ENCODE results near the gene SPRR2D.
"Not testable (repeated sequence)": the region's sequence is repeated elsewhere in the genome, so short reads cannot be mapped to it uniquely, and the experiment has no call there.

SPRR2D gene

GRCh38 chr1:153040950-153041631, at the start of gene SPRR2D:
SPRR2D (minus strand) TSS chr1:153041120; CDS start chr1:153040346, 774 bp downstream.
- no peak for DNase-seq (ENCODE audit: low read depth in 2 of 2)

GRCh38 chr1:153087652-153088051, 46.7 kb upstream of the SPRR2D start:
- no peak for DNase-seq (ENCODE audit: low read depth in 2 of 2)

GRCh38 chr1:153081736-153082135, 40.8 kb upstream of the SPRR2D start:
- DNase-seq (ENCODE audit: low read depth in 2 of 2) = no peak

- DNase-seq (ENCODE audit: low read depth in 2 of 2) = no peak
These were observed 32.1 kb upstream of the SPRR2D start for GRCh38 chr1:153072806-153073726.

GRCh38 chr1:153071511-153071910, 30.6 kb upstream of the SPRR2D start, which contains the start of gene SPRR2B:
SPRR2B (minus strand) TSS chr1:153071611; CDS start chr1:153070839, 772 bp downstream.
- DNase-seq (ENCODE audit: low read depth in 2 of 2) = no peak

GRCh38 chr1:153070243-153070642, 29.3 kb upstream of the SPRR2D start:
- DNase-seq (ENCODE audit: low read depth in 2 of 2) = no peak

DNA sequence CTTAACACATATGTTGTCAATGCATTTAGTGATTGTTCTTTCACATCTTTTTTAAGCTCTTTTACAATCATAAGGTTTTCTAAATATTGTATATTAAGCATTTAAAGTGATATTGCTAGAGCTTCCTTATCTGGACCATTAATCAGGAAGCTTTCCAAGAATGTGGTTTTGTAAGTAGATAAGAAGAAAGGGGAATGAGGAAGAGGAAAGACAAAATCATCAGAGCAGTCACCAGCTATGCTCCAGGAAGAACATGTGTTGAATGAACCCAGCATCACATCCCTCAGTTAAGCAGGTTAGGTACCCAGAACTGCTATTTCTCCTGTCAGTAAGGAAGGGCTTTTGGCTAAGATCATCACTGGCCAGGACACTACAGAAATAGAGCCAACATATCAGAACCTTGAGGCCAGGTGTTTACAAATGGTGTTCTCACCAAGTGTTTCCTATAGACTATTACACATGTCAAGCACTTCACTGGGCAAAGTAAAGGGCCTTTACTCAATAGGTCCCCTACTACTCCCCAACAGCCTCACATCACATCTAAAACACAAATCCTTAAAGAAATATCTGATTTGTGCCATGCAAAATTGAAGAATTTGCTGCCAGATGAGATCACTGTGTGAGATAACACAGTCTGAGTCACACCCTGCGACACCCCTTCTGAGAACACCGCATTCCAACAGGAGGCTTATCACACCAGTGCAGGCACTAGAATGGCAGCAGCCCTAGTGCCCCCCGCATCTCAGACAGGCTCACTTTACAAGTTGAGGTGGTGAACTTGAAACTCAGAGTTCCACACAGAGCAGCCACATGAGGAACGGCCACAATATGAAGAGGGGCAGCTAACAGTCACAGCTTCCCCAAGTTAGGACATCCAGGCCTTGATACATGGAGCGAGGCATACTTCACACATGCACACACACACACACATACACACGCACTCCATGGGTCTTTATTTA, 18.2 kb upstream of the SPRR2D start:
- DNase-seq (ENCODE audit: low read depth in 2 of 2) = no peak

DNA sequence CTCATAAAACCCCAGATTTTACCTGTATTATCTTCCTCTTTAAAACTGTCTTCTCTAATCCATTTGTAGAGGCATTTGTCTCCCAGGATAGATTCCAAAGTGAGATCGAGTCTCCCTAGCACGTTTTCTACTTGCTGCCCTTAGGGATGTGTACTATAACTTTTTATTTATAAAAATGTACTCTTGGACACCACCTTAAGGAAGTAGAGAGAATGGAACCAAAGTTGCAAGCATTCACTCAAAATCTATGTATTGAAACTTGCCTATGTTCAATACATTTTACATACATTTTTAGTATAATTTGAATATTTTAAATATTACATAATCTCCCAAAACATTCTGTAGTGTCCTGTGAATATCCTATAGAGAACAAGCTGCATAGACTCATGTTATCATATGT, 17.2 kb upstream of the SPRR2D start:
- DNase-seq (ENCODE audit: low read depth in 2 of 2) = no peak

DNA sequence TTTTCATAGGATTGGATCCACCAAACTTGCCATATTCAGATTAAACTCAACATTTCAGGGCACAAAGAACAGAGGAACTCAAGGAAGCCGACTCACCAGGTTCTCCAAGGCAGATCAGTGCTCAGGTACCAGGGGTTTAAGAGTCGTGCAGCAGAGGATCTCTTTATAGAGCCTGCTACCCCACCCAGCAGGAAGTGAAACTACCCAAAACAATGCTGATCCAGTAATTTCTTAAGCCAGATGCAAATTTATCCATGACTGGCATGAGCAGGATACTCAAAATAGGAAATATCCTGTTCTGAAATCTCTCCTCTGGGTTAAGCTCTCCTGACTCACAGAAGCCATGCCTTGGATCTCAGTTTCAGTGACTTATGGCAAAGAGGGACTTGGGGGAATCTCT, 16.5 kb upstream of the SPRR2D start, which contains the start of gene SPRR2A:
SPRR2A (minus strand) TSS at position 138 of the 400 bp plus-strand sequence. CDS start 777 bp downstream, outside the sequence.
- no peak for DNase-seq (ENCODE audit: low read depth in 2 of 2)

- not testable (repeated sequence) for DNase-seq (ENCODE audit: low read depth in 2 of 2)
These were observed 15.2 kb upstream of the SPRR2D start for GRCh38 chr1:153056111-153056510.

GRCh38 chr1:153049211-153049610, 8.3 kb upstream of the SPRR2D start:
- no peak for DNase-seq (ENCODE audit: low read depth in 2 of 2)

DNA sequence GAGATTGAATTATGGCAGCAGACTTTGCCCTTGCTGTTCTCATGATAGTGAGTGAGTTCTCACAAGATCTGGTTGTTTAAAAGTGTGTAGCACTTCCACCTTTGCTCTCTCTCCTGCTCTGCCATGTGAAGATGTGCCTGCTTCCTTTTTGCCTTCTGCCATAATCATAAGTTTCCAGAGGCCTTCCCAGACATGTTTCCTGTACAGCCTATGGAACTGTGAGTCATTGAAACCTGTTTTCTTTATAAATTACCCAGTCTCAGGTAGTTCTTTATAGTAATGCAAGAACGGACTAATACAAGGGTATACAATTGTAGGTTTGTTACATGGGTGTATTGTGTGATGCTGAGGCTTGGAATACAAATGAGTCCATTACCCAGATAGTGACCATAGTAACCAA, 5.7 kb downstream of the SPRR2D start:
- DNase-seq (ENCODE audit: low read depth in 2 of 2) = no peak

- no peak for DNase-seq (ENCODE audit: low read depth in 2 of 2)
These were observed 8.1 kb downstream of the SPRR2D start for GRCh38 chr1:153032677-153033308.

- no peak for DNase-seq (ENCODE audit: low read depth in 2 of 2)
These were observed 8.8 kb downstream of the SPRR2D start for GRCh38 chr1:153032073-153032472.

- DNase-seq (ENCODE audit: low read depth in 2 of 2) = no peak
These were observed 10.0 kb downstream of the SPRR2D start, which contains the start of gene SPRR1B for GRCh38 chr1:153030895-153031294. SPRR1B (plus strand) TSS chr1:153031203; CDS start chr1:153032346, 1,143 bp downstream.

- no peak for DNase-seq (ENCODE audit: low read depth in 2 of 2)
These were observed 12.2 kb downstream of the SPRR2D start for GRCh38 chr1:153028766-153029165.

- no peak for DNase-seq (ENCODE audit: low read depth in 2 of 2)
These were observed 15.1 kb downstream of the SPRR2D start for GRCh38 chr1:153025797-153026196.

GRCh38 chr1:153024413-153024812, 16.5 kb downstream of the SPRR2D start:
- DNase-seq (ENCODE audit: low read depth in 2 of 2) = no peak

GRCh38 chr1:153023109-153023508, 17.8 kb downstream of the SPRR2D start:
- no peak for DNase-seq (ENCODE audit: low read depth in 2 of 2)

- DNase-seq (ENCODE audit: low read depth in 2 of 2) = not testable (repeated sequence)
These were observed 18.6 kb downstream of the SPRR2D start for GRCh38 chr1:153022340-153022739.

DNA sequence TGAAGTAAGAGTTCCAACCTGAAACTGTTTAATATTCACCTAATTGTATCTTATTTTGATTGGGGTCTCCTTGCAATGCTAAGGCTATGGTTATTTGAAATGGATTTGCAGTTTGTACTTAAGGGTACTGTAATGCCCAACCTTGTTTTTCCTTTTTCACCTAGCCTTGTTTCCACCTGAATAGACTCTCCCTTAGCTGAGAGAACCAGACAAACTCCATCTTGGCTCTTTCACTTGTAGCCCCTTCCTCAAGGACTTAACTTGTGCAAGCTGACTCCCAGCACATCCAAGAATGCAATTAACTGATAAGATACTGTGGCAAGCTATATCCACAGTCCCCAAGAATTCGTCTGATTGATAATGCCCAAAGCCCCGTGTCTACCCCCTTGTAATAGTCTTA, 19.1 kb downstream of the SPRR2D start:
- DNase-seq (ENCODE audit: low read depth in 2 of 2) = not testable (repeated sequence)
